Measurements from ENCODE around the gene MAPK11.

- no peak for TF ChIP-seq CTCF (conservative IDR thresholded peaks at IDR 0.05 in 1 of 2, IDR thresholded peaks at IDR 0.05 in 1 of 2; ENCODE audit: low read depth in 1 of 2, low read length in 2 of 2)
- no peak for TF ChIP-seq EZH2 (IDR thresholded peaks at IDR 0.05; ENCODE audit: low read length, missing control alignments)
Observed at GRCh38 chr22:50308986-50309600, 38.9 kb upstream of the MAPK11 start.

All from fibroblast of lung (primary cell).